HepG2 (cell line): ENCODE data around the gene SLC13A5. TPM values are rescaled to one million over a fixed set of nuclear protein-coding genes. Genes with fewer than 3 reads are reported as not detected.

Experiments used
- ARID4A ChIP-seq: sonication (generic); formaldehyde crosslinking; IDR thresholded peaks from 2 replicates; pipeline ENCODE4 v1.5.0; 2020; ENCODE audit warnings: mild to moderate bottlenecking, missing genetic modification reagents, borderline replicate concordance
- BCL3 ChIP-seq: sonication (generic); formaldehyde crosslinking; IDR thresholded peaks from 2 replicates; pipeline ENCODE4 v1.5.1; 2020; ENCODE audit warnings: mild to moderate bottlenecking, missing genetic modification reagents, moderate library complexity
- CEBPZ ChIP-seq: IDR thresholded peaks from 2 replicates; pipeline ENCODE4 v1.6.1; 2012; ENCODE audit warnings: low read length, improper control_type of control experiment
- CHD2 ChIP-seq: IDR thresholded peaks from 2 replicates; pipeline ENCODE4 v1.6.1; 2011; ENCODE audit warnings: low read depth, low read length, improper control_type of control experiment
- ETV5 ChIP-seq: IDR thresholded peaks from 2 replicates; pipeline ENCODE4 v1.6.1; 2018; ENCODE audit warnings: missing biosample characterization, missing genetic modification reagents, inconsistent platforms, borderline replicate concordance
- HOXA5 ChIP-seq: sonication (generic); formaldehyde crosslinking; IDR thresholded peaks from 2 replicates; pipeline ENCODE4 v1.4.0; 2020; ENCODE audit warnings: missing genetic modification reagents
- MEF2D ChIP-seq: sonication (generic); formaldehyde crosslinking; IDR thresholded peaks from 2 replicates; pipeline ENCODE4 v1.5.1; 2020; ENCODE audit warnings: mild to moderate bottlenecking, missing genetic modification reagents
- NFIB ChIP-seq: sonication (generic); formaldehyde crosslinking; IDR thresholded peaks from 2 replicates; pipeline ENCODE4 v1.9.0; 2021; ENCODE audit warnings: missing genetic modification reagents, mild to moderate bottlenecking, borderline replicate concordance
- NFKBIZ ChIP-seq: IDR thresholded peaks from 2 replicates; pipeline ENCODE4 v1.6.1; 2018; ENCODE audit warnings: missing genetic modification reagents, missing compliant biosample characterization
- PBX3 ChIP-seq: sonication (generic); formaldehyde crosslinking; IDR thresholded peaks from 2 replicates; pipeline ENCODE4 v1.8.1; 2023; ENCODE audit warnings: missing genetic modification reagents, inconsistent platforms, borderline replicate concordance
- RAD21 ChIP-seq: fragments of 450-650 bp; formaldehyde crosslinking; IDR thresholded peaks from 2 replicates; pipeline ENCODE4 v1.5.0; 2020; ENCODE audit warnings: mild to moderate bottlenecking
- RXRB ChIP-seq: IDR thresholded peaks from 2 replicates; pipeline ENCODE4 v1.6.1; 2016; ENCODE audit warnings: borderline replicate concordance, missing genetic modification reagents, missing compliant biosample characterization
- SYNCRIP ChIP-seq: fragments of 200-400 bp; formaldehyde crosslinking; IDR thresholded peaks from 2 replicates; pipeline ENCODE4 v1.6.1; 2018; ENCODE audit warnings: mild to moderate bottlenecking, low read depth, low read length; ENCODE audit not compliant: insufficient read depth
- TARDBP ChIP-seq: sonication (generic); formaldehyde crosslinking; IDR thresholded peaks from 2 replicates; pipeline ENCODE4 v1.8.0; 2022; ENCODE audit warnings: mild to moderate bottlenecking, missing genetic modification reagents
- XBP1 ChIP-seq: sonication (generic); formaldehyde crosslinking; IDR thresholded peaks from 2 replicates; pipeline ENCODE4 v1.5.0; 2020; ENCODE audit warnings: missing genetic modification reagents
- ZBTB25 ChIP-seq: IDR thresholded peaks from 2 replicates; pipeline ENCODE4 v1.6.1; 2018; ENCODE audit warnings: missing genetic modification reagents
- ZFP36L2 ChIP-seq: sonication (generic); formaldehyde crosslinking; IDR thresholded peaks from 2 replicates; pipeline ENCODE4 v1.4.0; 2020; ENCODE audit warnings: missing genetic modification reagents
- ZNF724P ChIP-seq: sonication (generic); formaldehyde crosslinking; IDR thresholded peaks from 2 replicates; pipeline ENCODE4 v1.8.0; 2022; ENCODE audit warnings: missing genetic modification reagents, borderline replicate concordance
- ZNF766 ChIP-seq: sonication (generic); formaldehyde crosslinking; IDR thresholded peaks from 2 replicates; pipeline ENCODE4 v1.5.0; 2020; ENCODE audit warnings: missing genetic modification reagents, borderline replicate concordance
- polyA plus RNA-seq, 8 experiments: library from polyadenylated mRNA; depleted of rRNA in 3 of 8; stranded (reverse) in 7 of 8; unstranded in 1 of 8; fragments of >200 nt; fragmentation: Illumina TruSeq in 4 of 8; extraction: Trizol in 4 of 8; gene quantifications; 2 replicates each; pipeline versions ENCODE4 v1.2.1 to v1.2.3, GENCODE V29; 2011 to 2016; ENCODE audit warnings: low read depth in 4 of 8, missing spikeins in 1 of 8, mixed read lengths in 1 of 8; ENCODE audit not compliant: insufficient read depth in 1 of 8
- total RNA-seq, 5 experiments: library from RNA; depleted of rRNA; stranded (reverse); fragments of >200 nt; fragmentation: Illumina TruSeq; extraction: Trizol; gene quantifications; 2 replicates each; pipeline ENCODE4 v1.2.3, GENCODE V29; 2016; ENCODE audit warnings: low read depth in 1 of 5

SLC13A5 gene
- total and polyA plus RNA-seq, 2 of the 13 experiments (the other 11 are each of a cell fraction or from before 2014, with no cell fraction given), result 42.8 to 310 TPM

GRCh38 chr17:6666077-6666521 is 47.1 kb downstream of the SLC13A5 start (continued):
- TF ChIP-seq ARID4A (CRISPR knock-in tag), result peak; percentile 42; the same call in 1 of the 2 replicates
- no peak for TF ChIP-seq HOXA5
- TF ChIP-seq ZFP36L2 (CRISPR knock-in tag), result no peak
- peak; percentile 95 for TF ChIP-seq RAD21 (CRISPR knock-in tag)
- TF ChIP-seq NFIB (CRISPR knock-in tag), result no peak
- 0 out of 2 replicates have a peak, but pooled peaks have one; percentile 41 for TF ChIP-seq BCL3 (CRISPR knock-in tag)
- TF ChIP-seq CHD2, result no peak
- no peak for TF ChIP-seq ZNF766 (CRISPR knock-in tag)
- TF ChIP-seq PBX3 (CRISPR knock-in tag), result no peak
- TF ChIP-seq SYNCRIP, result no peak
- TF ChIP-seq ZNF724P (CRISPR knock-in tag), result no peak
- TF ChIP-seq XBP1 (CRISPR knock-in tag), result no peak
- TF ChIP-seq ETV5 (CRISPR knock-in tag), result no peak
- no peak for TF ChIP-seq TARDBP (CRISPR knock-in tag)
- no peak for TF ChIP-seq CEBPZ
- peak; percentile 44; the same call in 1 of the 2 replicates for TF ChIP-seq ZBTB25
- TF ChIP-seq RXRB (CRISPR knock-in tag), result peak; percentile 44; the same call in 1 of the 2 replicates
- 0 out of 2 replicates have a peak, but pooled peaks have one; percentile 51 for TF ChIP-seq MEF2D (CRISPR knock-in tag)
- 0 out of 2 replicates have a peak, but pooled peaks have one; percentile 24 for TF ChIP-seq NFKBIZ (CRISPR knock-in tag)
